ENCODE results near the gene RENBP. TPM values are rescaled to one million over a fixed set of nuclear protein-coding genes. Genes with fewer than 3 reads are reported as not detected.
A peak's percentile ranks its signal among the peaks of the same experiment; 100 is the strongest.

The RENBP gene
- total RNA-seq, 8 experiments from 2014 or later, result 5.3 to 46.7 (median 10.6) TPM

GRCh38 chrX:153909980-153910360 lies 34.5 kb downstream of the RENBP start:
- WGBS, 10 experiments, result no CpG with 5 or more reads among the region's 25 CpGs
- no peak overlapping the region for H3K4me3 ChIP-seq
- H3K27ac ChIP-seq, result peak overlapping the region in 1 of 2 donors; percentile 61
- in situ Hi-C loops (cut with MboI; ENCODE audit: low pct_unique_long_range_greater_than_20kb in 2 of 9, low sequenced_read_pairs in 9 of 9, unreplicated experiment in 9 of 9), result no loop called here
- peaks cover 9 to 15% of the 10 kb centered on the region in 2 donors for H3K4me1 ChIP-seq (replicated peaks in 1 of 2)
- ATAC-seq (replicated peaks in 6 of 8), result no peak

GRCh38 chrX:153909024-153909979 lies 35.1 kb downstream of the RENBP start:
- no CpG with 5 or more reads among the region's 37 CpGs for WGBS, 10 experiments
- in situ Hi-C loops (cut with MboI; ENCODE audit: low pct_unique_long_range_greater_than_20kb in 2 of 9, low sequenced_read_pairs in 9 of 9, unreplicated experiment in 9 of 9), result no loop called here
- peak in 6 of 8 experiments; percentile 47 to 88 (median 86) for ATAC-seq (replicated peaks in 6 of 8)
- peaks cover 9 to 15% of the 10 kb centered on the region in 2 donors for H3K4me1 ChIP-seq (replicated peaks in 1 of 2)
- H3K4me3 ChIP-seq, result no peak overlapping the region
- H3K27ac ChIP-seq, result peak overlapping the region in 1 of 2 donors; percentile 61

DNA sequence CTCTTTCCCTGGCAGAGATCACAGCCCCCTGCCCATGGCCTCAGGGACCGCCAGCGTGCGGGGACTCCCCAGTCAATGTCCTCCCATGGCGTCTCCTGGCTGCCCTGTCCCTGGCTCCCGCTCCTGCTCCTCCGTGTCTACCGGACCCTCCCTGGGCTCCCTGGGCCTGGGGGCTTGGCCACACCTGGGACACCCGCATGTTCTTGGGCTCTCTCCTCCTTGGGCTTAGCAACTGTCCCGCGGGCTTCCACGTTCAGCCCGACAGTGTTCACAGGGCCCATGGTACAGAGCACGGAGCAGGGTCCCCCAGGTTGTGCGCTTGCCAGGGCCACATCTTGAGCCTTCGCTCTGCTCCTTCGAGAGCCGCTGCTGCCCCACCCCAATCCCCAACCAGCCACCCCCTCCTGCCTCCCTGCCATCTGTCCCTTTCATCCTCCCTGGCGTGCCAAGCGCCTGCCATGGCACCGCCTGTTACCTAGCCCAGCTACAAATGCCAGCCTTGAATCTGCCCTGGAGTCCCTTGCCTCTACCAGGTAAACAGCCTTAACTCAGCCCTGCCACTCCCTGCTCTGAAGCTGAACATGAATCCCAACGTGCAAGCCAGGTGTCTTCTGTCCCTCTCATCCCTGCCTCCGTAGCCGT lies 36.1 kb downstream of the RENBP start:
- no peak overlapping the region for H3K4me3 ChIP-seq
- no CpG with 5 or more reads among the region's 23 CpGs for WGBS, 10 experiments
- in situ Hi-C loops (cut with MboI; ENCODE audit: low pct_unique_long_range_greater_than_20kb in 2 of 9, low sequenced_read_pairs in 9 of 9, unreplicated experiment in 9 of 9), result no loop called here
- no peak overlapping the region for H3K27ac ChIP-seq
- ATAC-seq (replicated peaks in 6 of 8), result no peak
- H3K4me1 ChIP-seq (replicated peaks in 1 of 2), result peaks cover 9 to 15% of the 10 kb centered on the region in 2 donors

GRCh38 chrX:153907456-153907855 lies 37.0 kb downstream of the RENBP start:
- H3K4me3 ChIP-seq, result no peak overlapping the region
- in situ Hi-C loops (cut with MboI; ENCODE audit: low pct_unique_long_range_greater_than_20kb in 2 of 9, low sequenced_read_pairs in 9 of 9, unreplicated experiment in 9 of 9), result no loop called here
- no peak overlapping the region for H3K27ac ChIP-seq
- 38% methylated on average over 2 of the region's 12 CpGs; no CpG with 5 or more reads in 9 of the 10 experiments for WGBS, 10 experiments
- no peak for ATAC-seq (replicated peaks in 6 of 8)
- peaks cover 9 to 15% of the 10 kb centered on the region in 2 donors for H3K4me1 ChIP-seq (replicated peaks in 1 of 2)

GRCh38 chrX:153906126-153906917 lies 38.1 kb downstream of the RENBP start:
- 27 to 40% (median 28%) methylated on average over 3 to 5 of the region's 27 CpGs; no CpG with 5 or more reads in 7 of the 10 experiments for WGBS, 10 experiments
- in situ Hi-C loops (cut with MboI; ENCODE audit: low pct_unique_long_range_greater_than_20kb in 2 of 9, low sequenced_read_pairs in 9 of 9, unreplicated experiment in 9 of 9), result no loop called here
- peaks cover 20 to 25% of the 10 kb centered on the region in 2 donors for H3K4me1 ChIP-seq (replicated peaks in 1 of 2)
- ATAC-seq (replicated peaks in 6 of 8), result no peak
- H3K4me3 ChIP-seq, result no peak overlapping the region
- no peak overlapping the region for H3K27ac ChIP-seq

DNA sequence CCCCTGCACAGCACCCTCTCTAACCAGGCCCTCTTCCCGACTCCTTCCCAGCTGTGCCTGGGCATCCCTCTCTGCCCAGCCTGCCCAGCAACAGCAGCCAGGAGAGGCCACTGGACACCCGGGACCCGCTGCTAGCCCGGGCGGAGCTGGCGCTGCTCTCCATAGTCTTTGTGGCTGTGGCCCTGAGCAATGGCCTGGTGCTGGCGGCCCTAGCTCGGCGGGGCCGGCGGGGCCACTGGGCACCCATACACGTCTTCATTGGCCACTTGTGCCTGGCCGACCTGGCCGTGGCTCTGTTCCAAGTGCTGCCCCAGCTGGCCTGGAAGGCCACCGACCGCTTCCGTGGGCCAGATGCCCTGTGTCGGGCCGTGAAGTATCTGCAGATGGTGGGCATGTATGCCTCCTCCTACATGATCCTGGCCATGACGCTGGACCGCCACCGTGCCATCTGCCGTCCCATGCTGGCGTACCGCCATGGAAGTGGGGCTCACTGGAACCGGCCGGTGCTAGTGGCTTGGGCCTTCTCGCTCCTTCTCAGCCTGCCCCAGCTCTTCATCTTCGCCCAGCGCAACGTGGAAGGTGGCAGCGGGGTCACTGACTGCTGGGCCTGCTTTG lies 38.9 kb downstream of the RENBP start:
- no peak overlapping the region for H3K4me3 ChIP-seq
- no peak for ATAC-seq (replicated peaks in 6 of 8)
- no peak overlapping the region for H3K27ac ChIP-seq
- H3K4me1 ChIP-seq (replicated peaks in 1 of 2), result peaks cover 25 to 27% of the 10 kb centered on the region in 2 donors
- in situ Hi-C loops (cut with MboI; ENCODE audit: low pct_unique_long_range_greater_than_20kb in 2 of 9, low sequenced_read_pairs in 9 of 9, unreplicated experiment in 9 of 9), result no loop called here
- WGBS, 10 experiments, result 53 to 60% methylated on average over 2 to 3 of the region's 32 CpGs; no CpG with 5 or more reads in 8 of the 10 experiments

GRCh38 chrX:153903991-153904957 lies 40.2 kb downstream of the RENBP start, which contains the start of gene AVPR2:
AVPR2 (plus strand) TSS chrX:153904673; CDS start chrX:153905146, 473 bp downstream.
- WGBS, 10 experiments, result no CpG with 5 or more reads among the region's 26 CpGs
- no peak within 1 kb of the TSS for H3K4me3 ChIP-seq
- H3K4me1 ChIP-seq (replicated peaks in 1 of 2), result peaks cover 23 to 27% of the 10 kb centered on the region in 2 donors
- in situ Hi-C loops (cut with MboI; ENCODE audit: low pct_unique_long_range_greater_than_20kb in 2 of 9, low sequenced_read_pairs in 9 of 9, unreplicated experiment in 9 of 9), result no loop called here
- no peak for ATAC-seq (replicated peaks in 6 of 8)
- no peak within 1 kb of the TSS for H3K27ac ChIP-seq

DNA sequence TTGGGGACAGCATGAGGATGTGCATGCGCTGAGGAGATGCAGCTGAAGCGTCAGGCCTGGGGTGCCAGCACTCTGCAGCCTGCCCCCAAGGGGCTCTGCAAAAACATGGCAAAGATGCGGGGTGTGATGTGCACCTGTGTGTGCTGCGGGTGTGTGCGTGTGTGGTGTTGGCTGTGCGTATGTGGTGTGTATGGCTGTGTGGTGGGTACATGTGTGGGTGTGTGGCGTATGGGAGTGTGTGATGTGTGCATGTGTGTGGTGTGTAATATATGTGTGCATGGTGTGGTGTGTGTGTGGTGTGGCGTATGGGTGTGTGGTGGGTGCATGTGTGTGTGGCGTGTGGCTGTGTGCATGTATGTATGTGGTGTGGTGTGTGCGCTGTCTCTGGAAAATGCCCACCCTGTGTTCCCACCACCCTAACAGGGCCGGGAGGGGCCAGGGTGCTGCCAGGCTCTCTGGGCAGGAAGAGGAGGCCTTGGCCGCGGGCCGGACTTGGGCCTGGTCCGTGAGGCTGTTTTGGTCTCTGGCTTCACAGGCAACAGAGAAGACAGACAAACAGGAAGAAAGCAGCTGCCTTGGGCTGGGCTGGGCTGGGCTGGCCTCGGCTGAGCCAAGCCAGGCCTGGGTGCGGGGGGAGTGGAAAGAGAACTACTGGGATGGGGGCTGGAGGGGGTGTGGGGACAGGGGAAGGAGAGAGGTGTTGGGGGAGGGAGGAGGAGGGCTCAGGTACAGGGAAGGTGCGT lies 41.0 kb downstream of the RENBP start:
- in situ Hi-C loops (cut with MboI; ENCODE audit: low pct_unique_long_range_greater_than_20kb in 2 of 9, low sequenced_read_pairs in 9 of 9, unreplicated experiment in 9 of 9), result no loop called here
- H3K4me3 ChIP-seq, result no peak overlapping the region
- peak in 1 of 8 experiments; percentile 27 for ATAC-seq (replicated peaks in 6 of 8)
- 48 to 80% (median 56%) methylated on average over 1 to 9 of the region's 18 CpGs; no CpG with 5 or more reads in 7 of the 10 experiments for WGBS, 10 experiments
- no peak overlapping the region for H3K27ac ChIP-seq
- peaks cover 16 to 22% of the 10 kb centered on the region in 2 donors for H3K4me1 ChIP-seq (replicated peaks in 1 of 2)

DNA sequence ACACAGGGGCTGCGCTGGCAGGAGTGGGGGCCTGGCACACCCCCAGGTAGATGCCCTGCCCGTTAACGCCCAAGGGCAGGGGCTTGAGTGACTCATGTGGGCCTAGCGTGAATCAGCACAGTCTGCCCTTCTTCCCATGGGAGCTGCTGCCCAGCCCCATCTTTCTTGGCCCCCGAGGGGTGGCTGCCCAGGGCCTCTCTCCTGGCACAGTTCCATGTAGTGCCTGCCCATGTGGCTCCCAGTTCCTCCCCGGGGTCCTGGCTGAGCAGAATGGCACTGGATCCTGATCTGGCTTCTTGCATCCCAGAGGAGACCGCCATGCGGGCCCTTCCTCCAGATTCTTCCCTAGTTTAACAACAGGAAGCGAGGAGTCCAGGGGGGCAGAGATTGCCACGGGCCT lies 42.1 kb downstream of the RENBP start:
- H3K4me1 ChIP-seq (replicated peaks in 1 of 2), result peaks cover 16 to 22% of the 10 kb centered on the region in 2 donors
- in situ Hi-C loops (cut with MboI; ENCODE audit: low pct_unique_long_range_greater_than_20kb in 2 of 9, low sequenced_read_pairs in 9 of 9, unreplicated experiment in 9 of 9), result no loop called here
- no peak for ATAC-seq (replicated peaks in 6 of 8)
- WGBS, 10 experiments, result no CpG with 5 or more reads among the region's 10 CpGs
- H3K4me3 ChIP-seq, result no peak overlapping the region
- H3K27ac ChIP-seq, result peak overlapping the region in 1 of 2 donors; percentile 63

DNA sequence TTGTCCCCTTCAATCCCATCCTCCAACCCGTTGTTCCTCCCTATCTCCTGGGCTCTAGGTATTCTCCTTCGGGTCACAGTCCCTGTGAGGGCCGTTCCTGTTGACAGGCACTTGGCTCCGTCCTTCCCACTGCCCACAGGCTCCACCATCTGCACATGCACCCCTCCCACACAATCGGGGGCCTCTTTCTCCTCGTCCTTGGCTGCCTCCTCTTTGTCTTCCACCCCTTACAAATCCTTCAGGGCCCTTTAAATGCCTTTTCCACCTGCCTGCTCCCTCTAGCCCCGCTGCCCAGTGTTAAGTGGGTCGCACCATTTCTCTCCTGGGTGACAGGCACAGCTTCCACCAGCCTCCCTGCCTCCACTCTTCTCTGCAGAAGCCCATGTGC lies 42.7 kb downstream of the RENBP start:
- peaks cover 16 to 22% of the 10 kb centered on the region in 2 donors for H3K4me1 ChIP-seq (replicated peaks in 1 of 2)
- no peak overlapping the region for H3K4me3 ChIP-seq
- peak overlapping the region; percentile 39 to 63 for H3K27ac ChIP-seq
- 30% methylated on average over 5 of the region's 8 CpGs; no CpG with 5 or more reads in 9 of the 10 experiments for WGBS, 10 experiments
- in situ Hi-C loops (cut with MboI; ENCODE audit: low pct_unique_long_range_greater_than_20kb in 2 of 9, low sequenced_read_pairs in 9 of 9, unreplicated experiment in 9 of 9), result no loop called here
- ATAC-seq (replicated peaks in 6 of 8), result peak in 5 of 8 experiments; percentile 12 to 27 (median 17)

Data from motor neuron (in vitro differentiated cells).